ENCODE results near the gene MYO1H. TPM values are rescaled to one million over a fixed set of nuclear protein-coding genes. Genes with fewer than 3 reads are reported as not detected.

Gene MYO1H
- total RNA-seq, 1 donor from 2014 or later: not detected

DNA sequence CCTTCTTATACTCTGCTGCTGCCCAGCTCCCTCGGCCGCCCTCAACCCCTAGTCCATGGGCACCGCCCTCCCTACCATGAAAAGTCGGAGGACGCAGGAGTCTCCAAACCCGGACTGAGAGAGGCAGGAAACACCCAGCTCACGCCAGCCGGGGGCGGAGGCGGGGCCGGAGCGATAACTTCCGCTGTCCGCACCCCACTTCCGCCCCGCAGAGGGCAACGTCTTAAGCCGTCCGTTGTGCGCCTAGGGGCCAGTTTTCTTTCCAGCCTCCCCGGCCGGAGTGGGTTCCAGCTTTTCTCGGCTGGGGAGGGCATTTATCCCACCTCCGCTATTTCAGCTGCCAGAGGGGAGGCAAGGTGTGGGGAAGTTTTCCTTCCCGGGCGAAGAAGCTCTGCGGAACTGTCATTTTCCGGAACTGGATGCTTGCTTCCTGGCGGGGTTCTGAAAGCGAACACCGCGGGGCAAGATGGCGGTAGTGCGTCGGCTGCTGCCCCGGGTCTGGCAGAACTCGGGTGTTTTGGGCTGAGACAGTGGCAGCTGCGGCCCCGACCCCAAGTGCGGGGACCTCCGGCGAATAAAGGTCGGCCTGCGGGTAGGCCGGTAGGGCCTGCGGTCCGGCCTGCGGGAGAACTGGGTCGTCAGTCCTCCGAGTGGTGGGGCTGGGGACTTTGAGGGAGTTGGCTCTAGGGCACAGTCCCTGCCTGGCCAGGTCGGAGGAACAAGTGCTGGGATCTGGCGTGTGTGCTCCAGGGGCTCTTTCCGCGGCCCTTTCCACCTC is 129.7 kb downstream of the MYO1H start, which contains the start of the genes KCTD10 and UBE3B:
TSS of gene KCTD10 (minus strand) at position 116 of the 778 bp plus-strand sequence. CDS start at position 78, 38 bp downstream.
TSS of gene UBE3B (plus strand) at position 450 of the 778 bp plus-strand sequence. CDS start 5,918 bp downstream, outside the sequence.
- Mint-ChIP-seq H3K27ac (peak within 1 kb of the TSS; percentile 100), H3K9me3 (no peaks in the 10 kb centered on the region), H3K4me3 (peak within 1 kb of the TSS; percentile 95), H3K27me3 (ENCODE audit: insufficient read depth, low read depth) (peaks cover 5% of the 10 kb centered on the region), H3K36me3 (no peaks in the 10 kb centered on the region), H3K4me1 (peaks cover 31% of the 10 kb centered on the region)
- Histone ChIP-seq H3K79me2 (ENCODE audit: low read depth) (peaks cover 74% of the 10 kb centered on the region), H3K4me2 (peak within 1 kb of the TSS; percentile 99), H3F3A (ENCODE audit: low read depth) (no peaks in the 10 kb centered on the region), H3K36me3 (no peaks in the 10 kb centered on the region), H2AFZ (replicated peaks) (peak within 1 kb of the TSS; percentile 100), H3K9me3 (ENCODE audit: low read depth) (no peaks in the 10 kb centered on the region), H3K27me3 (no peaks in the 10 kb centered on the region), H3K9ac (peak within 1 kb of the TSS; percentile 97), H3K4me3 (peak within 1 kb of the TSS; percentile 95), H3K4me1 (peaks cover 14% of the 10 kb centered on the region), H4K20me1 (ENCODE audit: low read depth) (peaks cover 40% of the 10 kb centered on the region), H3K27ac (peak within 1 kb of the TSS; percentile 96)
- TF ChIP-seq EZH2 (IDR thresholded peaks at IDR 0.05) (no peak), EZH2phosphoT487 (IDR thresholded peaks at IDR 0.05) (no peak), CTCF (IDR thresholded peaks at IDR 0.05) (no peak)
- DNase-seq (ENCODE audit: low spot score): peak; percentile 96

GRCh38 chr12:109477963-109478315 is 130.2 kb downstream of the MYO1H start:
- Mint-ChIP-seq H3K4me1 (peaks cover 31% of the 10 kb centered on the region), H3K27ac (peak overlapping the region; percentile 100), H3K4me3 (peak overlapping the region; percentile 95), H3K36me3 (no peaks in the 10 kb centered on the region), H3K9me3 (no peaks in the 10 kb centered on the region), H3K27me3 (ENCODE audit: insufficient read depth, low read depth) (peaks cover 5% of the 10 kb centered on the region)
- H2AFZ ChIP-seq (replicated peaks): peak overlapping the region; percentile 100
- H3K27ac ChIP-seq: no peak overlapping the region
- H3K4me3 ChIP-seq: peak overlapping the region; percentile 95
- peak overlapping the region; percentile 99 for H3K4me2 ChIP-seq
- no peaks in the 10 kb centered on the region for H3K27me3 ChIP-seq
- H3K79me2 ChIP-seq (ENCODE audit: low read depth): peaks cover 68% of the 10 kb centered on the region
- peaks cover 36% of the 10 kb centered on the region for H4K20me1 ChIP-seq (ENCODE audit: low read depth)
- H3K9me3 ChIP-seq (ENCODE audit: low read depth): no peaks in the 10 kb centered on the region
- peaks cover 14% of the 10 kb centered on the region for H3K4me1 ChIP-seq
- no peaks in the 10 kb centered on the region for H3F3A ChIP-seq (ENCODE audit: low read depth)
- no peaks in the 10 kb centered on the region for H3K36me3 ChIP-seq
- H3K9ac ChIP-seq: peak overlapping the region; percentile 97
- TF ChIP-seq EZH2 (IDR thresholded peaks at IDR 0.05) (no peak), EZH2phosphoT487 (IDR thresholded peaks at IDR 0.05) (no peak), CTCF (IDR thresholded peaks at IDR 0.05) (no peak)
- no peak for DNase-seq (ENCODE audit: low spot score)

GRCh38 chr12:109479761-109480160 is 132.1 kb downstream of the MYO1H start:
- no peaks in the 10 kb centered on the region for H3K36me3 ChIP-seq
- H2AFZ ChIP-seq (replicated peaks): no peak overlapping the region
- H3K79me2 ChIP-seq (ENCODE audit: low read depth): peaks cover 50% of the 10 kb centered on the region
- peaks cover 26% of the 10 kb centered on the region for H3K4me1 Mint-ChIP-seq
- H4K20me1 ChIP-seq (ENCODE audit: low read depth): peaks cover 20% of the 10 kb centered on the region
- no peaks in the 10 kb centered on the region for H3K27me3 ChIP-seq
- no peak overlapping the region for H3K27ac ChIP-seq
- no peaks in the 10 kb centered on the region for H3K9me3 ChIP-seq (ENCODE audit: low read depth)
- H3K36me3 Mint-ChIP-seq: peaks cover 4% of the 10 kb centered on the region
- H3K27me3 Mint-ChIP-seq (ENCODE audit: insufficient read depth, low read depth): peaks cover 5% of the 10 kb centered on the region
- H3K9me3 Mint-ChIP-seq: no peaks in the 10 kb centered on the region
- H3K27ac Mint-ChIP-seq: no peak overlapping the region
- H3F3A ChIP-seq (ENCODE audit: low read depth): no peaks in the 10 kb centered on the region
- H3K4me1 ChIP-seq: peaks cover 14% of the 10 kb centered on the region
- H3K4me3 ChIP-seq: no peak overlapping the region
- H3K4me2 ChIP-seq: no peak overlapping the region
- no peak overlapping the region for H3K9ac ChIP-seq
- H3K4me3 Mint-ChIP-seq: peak overlapping the region; percentile 19
- no peak for TF ChIP-seq EZH2 (IDR thresholded peaks at IDR 0.05)
- TF ChIP-seq CTCF (IDR thresholded peaks at IDR 0.05): no peak
- TF ChIP-seq EZH2phosphoT487 (IDR thresholded peaks at IDR 0.05): no peak
- DNase-seq (ENCODE audit: low spot score): no peak

All from neural progenitor cell (in vitro differentiated cells).